ENCODE data around the gene ASPN.

GRCh38 chr9:92408747-92409478, 73.4 kb downstream of the ASPN start:
- TF ChIP-seq POLR2AphosphoS5 (IDR thresholded peaks at IDR 0.05; ENCODE audit: borderline replicate concordance, low read depth, low read length) = no peak
- TF ChIP-seq EZH2 (IDR thresholded peaks at IDR 0.05) = no peak
